OCI-LY1 (cell line): ENCODE data around the gene GNG12.

ENCODE experiments used
- H2AFZ ChIP-seq: fragments of 200-600 bp; sonication (generic), shearing (Covaris generic); 2 replicates; pipeline ENCODE4 v1.6.0; 2014; ENCODE audit warnings: antibody characterized with exemption, mild to moderate bottlenecking, low read length
- H3F3A ChIP-seq: fragments of 200-600 bp; sonication (generic), shearing (Covaris generic); 2 replicates; pipeline ENCODE4 v1.6.0; 2014; ENCODE audit warnings: mild to moderate bottlenecking, antibody characterized with exemption, low read length, moderate library complexity; ENCODE audit not compliant: insufficient read depth
- H3K27ac ChIP-seq: fragments of 200-600 bp; sonication (generic); 2 replicates; pipeline ENCODE4 v1.5.1; 2014; ENCODE audit warnings: low read length, mixed run types, mild to moderate bottlenecking, low read depth; ENCODE audit not compliant: poor library complexity, severe bottlenecking
- H3K27me3 ChIP-seq: fragments of 200-600 bp; sonication (generic); 2 replicates; pipeline ENCODE4 v1.6.0; 2014; ENCODE audit warnings: antibody characterized with exemption, mild to moderate bottlenecking, low read length, moderate library complexity; ENCODE audit not compliant: insufficient read depth
- H3K36me3 ChIP-seq: fragments of 200-600 bp; sonication (generic); 2 replicates; pipeline ENCODE4 v1.6.1; 2014; ENCODE audit warnings: mild to moderate bottlenecking, antibody characterized with exemption, low read length, moderate library complexity, mixed read lengths; ENCODE audit not compliant: insufficient read depth
- H3K4me1 ChIP-seq: fragments of 200-600 bp; sonication (generic); 2 replicates; pipeline ENCODE4 v1.5.1; 2014; ENCODE audit warnings: mild to moderate bottlenecking, low read length, moderate library complexity; ENCODE audit not compliant: insufficient read depth, severe bottlenecking
- H3K4me2 ChIP-seq: fragments of 200-600 bp; sonication (generic), shearing (Covaris generic); 2 replicates; pipeline ENCODE4 v1.6.1; 2014; ENCODE audit warnings: low read length
- H3K4me3 ChIP-seq: fragments of 200-600 bp; sonication (generic); 2 replicates; pipeline ENCODE4 v1.5.1; 2014; ENCODE audit warnings: low read length, low read depth, mild to moderate bottlenecking, mixed read lengths; ENCODE audit not compliant: poor library complexity, severe bottlenecking
- H3K79me2 ChIP-seq: fragments of 200-600 bp; shearing (Covaris generic); 2 replicates; pipeline ENCODE4 v1.6.1; 2016; ENCODE audit warnings: mixed run types, low read length, mixed read lengths; ENCODE audit not compliant: insufficient read depth
- H3K9ac ChIP-seq: fragments of 200-600 bp; sonication (generic), shearing (Covaris generic); 2 replicates; pipeline ENCODE4 v1.6.1; 2014; ENCODE audit warnings: mild to moderate bottlenecking, low read length, mixed read lengths
- H3K9me2 ChIP-seq: fragments of 200-600 bp; sonication (generic), shearing (Covaris generic); 2 replicates; pipeline ENCODE4 v1.6.1; 2014; ENCODE audit warnings: low read depth, mild to moderate bottlenecking, low read length, mixed read lengths
- H3K9me3 ChIP-seq: fragments of 200-600 bp; shearing (Covaris generic); 2 replicates; pipeline ENCODE4 v1.6.1; 2014; ENCODE audit warnings: low read length, mixed read lengths
- H4K20me1 ChIP-seq: fragments of 200-600 bp; sonication (generic), shearing (Covaris generic); 2 replicates; pipeline ENCODE4 v1.6.0; 2016; ENCODE audit warnings: mild to moderate bottlenecking, low read length; ENCODE audit not compliant: insufficient read depth
- EZH2 ChIP-seq: fragments of 200-600 bp; sonication (generic), shearing (Covaris generic); IDR thresholded peaks from 2 replicates; pipeline ENCODE4 v1.8.0; 2017; ENCODE audit warnings: borderline replicate concordance, mixed run types, mild to moderate bottlenecking, antibody characterized with exemption, low read length, moderate library complexity, mixed read lengths
- TF ChIP-seq, protein P1 (sequence below): fragments of 200-600 bp; sonication (generic), shearing (Covaris generic); IDR thresholded peaks from 2 replicates; pipeline ENCODE4 v1.5.1; 2017; ENCODE audit warnings: mild to moderate bottlenecking, antibody characterized with exemption, low read length, moderate library complexity, mixed read lengths

The GNG12 gene

DNA sequence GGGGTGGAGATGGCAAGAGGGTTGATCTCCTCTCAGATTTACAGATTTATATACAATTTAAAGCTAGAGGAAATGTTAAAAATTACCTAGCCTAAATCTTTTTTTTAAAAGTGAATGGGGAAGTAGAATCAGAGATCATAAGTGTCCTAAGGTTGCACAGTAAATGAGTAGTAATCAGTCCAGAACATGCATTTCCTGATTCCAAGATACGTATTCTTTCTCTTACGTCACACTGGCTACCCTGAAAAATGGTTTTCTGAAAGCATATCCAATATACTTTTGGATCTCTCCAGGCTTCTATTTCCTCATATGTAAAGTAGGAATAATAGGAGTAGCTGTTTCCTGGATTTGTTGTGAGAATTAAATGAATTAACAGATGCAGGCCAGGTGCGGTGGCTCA, 136.6 kb downstream of the GNG12 start:
- no peak overlapping the region for H2AFZ ChIP-seq
- H3F3A ChIP-seq = 0 out of 2 replicates have a peak, but pooled peaks cover 4% of the 10 kb centered on the region
- H3K9me2 ChIP-seq = no peaks in the 10 kb centered on the region
- H3K9me3 ChIP-seq = no peaks in the 10 kb centered on the region
- TF ChIP-seq EZH2 = no peak
- TF ChIP-seq, protein P1, sequence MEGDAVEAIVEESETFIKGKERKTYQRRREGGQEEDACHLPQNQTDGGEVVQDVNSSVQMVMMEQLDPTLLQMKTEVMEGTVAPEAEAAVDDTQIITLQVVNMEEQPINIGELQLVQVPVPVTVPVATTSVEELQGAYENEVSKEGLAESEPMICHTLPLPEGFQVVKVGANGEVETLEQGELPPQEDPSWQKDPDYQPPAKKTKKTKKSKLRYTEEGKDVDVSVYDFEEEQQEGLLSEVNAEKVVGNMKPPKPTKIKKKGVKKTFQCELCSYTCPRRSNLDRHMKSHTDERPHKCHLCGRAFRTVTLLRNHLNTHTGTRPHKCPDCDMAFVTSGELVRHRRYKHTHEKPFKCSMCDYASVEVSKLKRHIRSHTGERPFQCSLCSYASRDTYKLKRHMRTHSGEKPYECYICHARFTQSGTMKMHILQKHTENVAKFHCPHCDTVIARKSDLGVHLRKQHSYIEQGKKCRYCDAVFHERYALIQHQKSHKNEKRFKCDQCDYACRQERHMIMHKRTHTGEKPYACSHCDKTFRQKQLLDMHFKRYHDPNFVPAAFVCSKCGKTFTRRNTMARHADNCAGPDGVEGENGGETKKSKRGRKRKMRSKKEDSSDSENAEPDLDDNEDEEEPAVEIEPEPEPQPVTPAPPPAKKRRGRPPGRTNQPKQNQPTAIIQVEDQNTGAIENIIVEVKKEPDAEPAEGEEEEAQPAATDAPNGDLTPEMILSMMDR = no peak
- H3K9ac ChIP-seq = no peak overlapping the region
- H3K27me3 ChIP-seq = no peaks in the 10 kb centered on the region
- no peaks in the 10 kb centered on the region for H3K36me3 ChIP-seq
- no peaks in the 10 kb centered on the region for H4K20me1 ChIP-seq
- H3K79me2 ChIP-seq = no peaks in the 10 kb centered on the region
- no peaks in the 10 kb centered on the region for H3K4me1 ChIP-seq
- no peak overlapping the region for H3K27ac ChIP-seq
- H3K4me3 ChIP-seq = no peak overlapping the region
- no peak overlapping the region for H3K4me2 ChIP-seq

DNA sequence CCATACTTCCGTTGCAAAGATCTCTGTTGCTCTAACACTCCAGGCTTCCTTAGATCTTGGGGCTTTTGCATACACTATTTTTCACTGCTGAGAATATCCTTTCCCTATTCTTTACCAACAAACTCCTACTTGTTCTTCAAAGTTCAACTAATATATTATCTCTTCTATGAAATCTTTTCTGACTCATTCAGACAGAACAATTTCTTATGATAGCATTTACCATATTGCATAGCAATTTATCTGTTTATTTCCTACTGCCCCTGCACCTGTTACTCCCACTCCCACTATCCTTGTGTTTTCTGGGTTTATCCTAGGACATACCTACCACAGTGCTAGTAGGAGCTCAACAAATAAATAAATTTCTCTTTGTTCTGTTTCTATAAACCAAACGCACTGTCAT, 137.3 kb downstream of the GNG12 start:
- 0 out of 2 replicates have a peak, but pooled peaks cover 2% of the 10 kb centered on the region for H3K36me3 ChIP-seq
- no peaks in the 10 kb centered on the region for H3K9me3 ChIP-seq
- H3K27me3 ChIP-seq = no peaks in the 10 kb centered on the region
- no peak overlapping the region for H3K4me2 ChIP-seq
- peaks cover 7% of the 10 kb centered on the region for H3F3A ChIP-seq
- no peaks in the 10 kb centered on the region for H4K20me1 ChIP-seq
- no peak overlapping the region for H3K4me3 ChIP-seq
- H3K79me2 ChIP-seq = no peaks in the 10 kb centered on the region
- H2AFZ ChIP-seq = no peak overlapping the region
- no peak overlapping the region for H3K27ac ChIP-seq
- TF ChIP-seq EZH2 = no peak
- TF ChIP-seq, protein P1 = no peak
- H3K4me1 ChIP-seq = no peaks in the 10 kb centered on the region
- H3K9ac ChIP-seq = no peak overlapping the region
- H3K9me2 ChIP-seq = no peaks in the 10 kb centered on the region

DNA sequence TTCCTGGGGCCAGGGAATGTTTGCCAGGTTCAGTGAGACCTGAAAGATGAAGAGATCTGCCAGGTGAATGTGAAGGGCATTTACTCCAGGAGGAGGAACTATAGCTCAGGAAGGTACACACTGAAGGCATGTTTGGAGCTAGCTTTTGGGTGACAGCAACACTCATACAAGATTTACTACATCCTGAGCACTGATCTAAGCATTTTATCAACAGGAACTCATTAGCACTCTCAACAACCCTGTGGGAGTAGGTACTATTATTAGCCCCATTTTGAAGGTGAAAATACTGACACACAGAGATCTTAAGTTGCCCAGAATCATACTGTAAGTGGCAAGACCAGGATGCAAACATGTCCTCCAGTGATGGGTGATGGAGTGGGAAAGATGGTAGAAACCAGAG, 141.6 kb downstream of the GNG12 start:
- peaks cover 26% of the 10 kb centered on the region for H3F3A ChIP-seq
- peaks cover 9% of the 10 kb centered on the region for H3K79me2 ChIP-seq
- peaks cover 33% of the 10 kb centered on the region for H3K4me1 ChIP-seq
- no peaks in the 10 kb centered on the region for H3K27me3 ChIP-seq
- H3K4me2 ChIP-seq = no peak overlapping the region
- no peaks in the 10 kb centered on the region for H3K9me2 ChIP-seq
- H3K27ac ChIP-seq = peak overlapping the region; percentile 24
- no peaks in the 10 kb centered on the region for H3K9me3 ChIP-seq
- H3K36me3 ChIP-seq = peaks cover 40% of the 10 kb centered on the region
- H3K4me3 ChIP-seq = no peak overlapping the region
- no peak overlapping the region for H2AFZ ChIP-seq
- no peak for TF ChIP-seq EZH2
- TF ChIP-seq, protein P1 = no peak
- no peaks in the 10 kb centered on the region for H4K20me1 ChIP-seq
- H3K9ac ChIP-seq = no peak overlapping the region
